NCI-H446 treated with DMSO at 0.1 percent for 48 hours (cell line): ENCODE measurements around the gene STXBP3.
"Not testable (repeated sequence)": the region's sequence is repeated elsewhere in the genome, so short reads cannot be mapped to it uniquely, and the experiment has no call there.

Experiments used
- DNase-seq: peaks from one replicate; lab custom pipeline; 2025; lab: John Stamatoyannopoulos, UW

The STXBP3 gene, protein sequence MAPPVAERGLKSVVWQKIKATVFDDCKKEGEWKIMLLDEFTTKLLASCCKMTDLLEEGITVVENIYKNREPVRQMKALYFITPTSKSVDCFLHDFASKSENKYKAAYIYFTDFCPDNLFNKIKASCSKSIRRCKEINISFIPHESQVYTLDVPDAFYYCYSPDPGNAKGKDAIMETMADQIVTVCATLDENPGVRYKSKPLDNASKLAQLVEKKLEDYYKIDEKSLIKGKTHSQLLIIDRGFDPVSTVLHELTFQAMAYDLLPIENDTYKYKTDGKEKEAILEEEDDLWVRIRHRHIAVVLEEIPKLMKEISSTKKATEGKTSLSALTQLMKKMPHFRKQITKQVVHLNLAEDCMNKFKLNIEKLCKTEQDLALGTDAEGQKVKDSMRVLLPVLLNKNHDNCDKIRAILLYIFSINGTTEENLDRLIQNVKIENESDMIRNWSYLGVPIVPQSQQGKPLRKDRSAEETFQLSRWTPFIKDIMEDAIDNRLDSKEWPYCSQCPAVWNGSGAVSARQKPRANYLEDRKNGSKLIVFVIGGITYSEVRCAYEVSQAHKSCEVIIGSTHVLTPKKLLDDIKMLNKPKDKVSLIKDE

DNA sequence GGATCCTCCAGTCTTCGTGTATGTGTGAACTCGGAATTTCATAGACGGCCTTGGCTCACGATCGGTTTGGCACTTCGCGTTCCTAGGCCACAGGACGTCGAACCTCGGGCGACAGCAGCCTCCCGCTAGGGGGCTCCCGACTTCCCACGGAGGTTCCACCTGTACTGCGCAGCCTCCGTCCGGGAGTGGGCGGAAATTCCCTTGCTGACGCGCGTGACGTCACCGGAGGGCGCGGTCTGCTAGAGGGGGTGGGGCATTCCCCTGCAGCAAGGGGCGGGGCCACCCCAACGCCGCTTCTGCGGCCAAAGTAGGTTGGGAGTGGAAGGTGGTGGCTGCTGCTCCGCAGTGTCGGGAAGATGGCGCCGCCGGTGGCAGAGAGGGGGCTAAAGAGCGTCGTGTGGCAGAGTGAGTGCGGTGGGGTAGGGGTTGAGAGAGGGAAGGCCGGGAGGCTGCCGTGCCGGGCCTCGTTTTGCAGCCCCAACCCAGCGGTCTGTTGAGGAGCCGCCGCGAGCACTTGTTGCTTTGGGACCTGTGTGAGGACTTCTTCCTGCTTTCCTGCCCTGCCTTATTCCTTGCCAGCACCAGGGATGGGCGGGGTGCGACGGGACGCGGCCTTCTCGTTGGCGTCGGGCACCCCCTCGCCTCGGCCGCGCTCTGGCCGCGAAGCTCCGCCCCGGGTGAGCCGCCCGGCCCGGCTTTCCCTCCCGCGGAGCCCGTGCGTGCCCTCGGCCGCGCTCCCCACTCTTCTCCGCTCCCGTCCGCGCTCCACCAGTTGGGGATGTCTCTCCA, at the start of gene STXBP3:
Gene STXBP3, plus strand, starts transcription at position 293 of the 789 bp plus-strand sequence. Its CDS starts 64 bp downstream, at position 357.
- peak; percentile 97 for DNase-seq

DNA sequence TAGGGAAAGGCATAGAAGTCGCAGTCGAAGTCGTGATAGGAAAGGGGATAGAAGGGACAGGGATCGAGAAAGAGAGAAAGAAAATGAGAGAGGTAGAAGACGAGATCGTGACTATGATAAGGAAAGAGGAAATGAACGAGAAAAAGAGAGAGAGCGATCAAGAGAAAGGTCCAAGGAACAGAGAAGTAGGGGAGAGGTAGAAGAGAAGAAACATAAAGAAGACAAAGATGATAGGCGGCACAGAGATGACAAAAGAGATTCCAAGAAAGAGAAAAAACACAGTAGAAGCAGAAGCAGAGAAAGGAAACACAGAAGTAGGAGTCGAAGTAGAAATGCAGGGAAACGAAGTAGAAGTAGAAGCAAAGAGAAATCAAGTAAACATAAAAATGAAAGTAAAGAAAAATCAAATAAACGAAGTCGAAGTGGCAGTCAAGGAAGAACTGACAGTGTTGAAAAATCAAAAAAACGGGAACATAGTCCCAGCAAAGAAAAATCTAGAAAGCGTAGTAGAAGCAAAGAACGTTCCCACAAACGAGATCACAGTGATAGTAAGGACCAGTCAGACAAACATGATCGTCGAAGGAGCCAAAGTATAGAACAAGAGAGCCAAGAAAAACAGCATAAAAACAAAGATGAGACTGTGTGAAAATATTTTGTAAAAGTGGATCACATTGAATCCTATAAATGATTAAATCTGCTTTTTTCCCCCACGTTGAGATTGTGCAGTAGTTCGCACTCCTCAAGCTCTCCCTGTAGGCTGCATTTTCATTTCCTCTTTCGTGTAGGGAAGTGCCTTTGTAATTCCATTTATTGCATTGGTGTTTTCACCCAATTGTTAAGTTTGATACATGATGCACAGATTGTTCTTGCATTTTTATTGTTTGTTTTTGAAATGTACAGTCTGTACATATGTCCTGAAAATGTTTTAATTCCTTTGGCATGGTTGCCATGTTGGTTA, 46.8 kb upstream of the STXBP3 start:
- no peak for DNase-seq

DNA sequence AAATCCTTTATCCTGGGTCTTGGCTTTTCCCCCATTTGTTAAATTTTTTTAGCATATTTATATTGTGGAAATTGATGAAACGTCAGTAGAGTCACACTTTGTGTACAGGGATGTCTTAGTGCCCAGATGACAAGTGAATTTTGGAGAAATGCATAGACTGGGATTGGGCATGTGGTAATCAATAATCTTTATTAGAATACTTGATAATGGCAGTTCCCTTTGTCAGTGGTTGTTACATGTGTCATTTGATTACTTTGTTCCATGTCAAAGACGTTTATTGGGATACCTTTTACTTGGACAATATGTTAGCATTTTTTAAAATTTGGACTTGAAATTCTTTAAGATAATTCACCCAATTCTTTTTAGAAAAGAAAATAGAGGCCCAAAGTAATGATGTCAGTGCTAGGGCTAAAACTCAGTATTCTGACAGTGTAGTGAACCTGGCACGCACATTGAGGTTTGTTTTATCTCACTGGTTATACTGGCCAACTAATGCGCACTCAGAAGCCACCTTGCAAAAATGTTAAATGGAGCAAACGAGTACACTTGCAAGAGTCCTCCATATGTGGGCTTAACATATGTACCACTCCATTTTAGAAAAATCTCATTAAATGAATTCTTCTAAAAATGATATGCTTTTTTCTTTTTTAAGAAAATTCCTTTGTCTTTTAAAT, 45.2 kb upstream of the STXBP3 start:
- no peak for DNase-seq

DNA sequence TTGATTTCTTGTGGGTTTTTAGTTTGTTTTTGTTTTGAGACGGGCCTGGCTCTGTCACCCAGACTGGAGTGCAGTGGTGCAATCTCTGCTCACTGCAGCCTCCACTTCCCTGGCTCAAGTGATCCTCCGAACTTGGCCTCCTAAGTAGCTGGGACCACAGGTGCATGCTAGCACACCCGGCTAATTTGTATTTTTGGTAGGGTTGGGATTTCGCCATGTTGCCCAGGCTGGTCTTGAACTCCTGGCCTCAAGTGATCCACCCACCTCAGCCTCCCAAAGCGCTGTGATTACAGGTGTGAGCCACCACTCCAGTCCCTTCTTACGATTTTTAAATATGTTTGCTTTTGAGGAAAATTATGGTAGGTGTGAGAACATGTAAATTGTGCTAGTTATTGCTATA, 44.4 kb upstream of the STXBP3 start:
- not testable (repeated sequence) for DNase-seq

DNA sequence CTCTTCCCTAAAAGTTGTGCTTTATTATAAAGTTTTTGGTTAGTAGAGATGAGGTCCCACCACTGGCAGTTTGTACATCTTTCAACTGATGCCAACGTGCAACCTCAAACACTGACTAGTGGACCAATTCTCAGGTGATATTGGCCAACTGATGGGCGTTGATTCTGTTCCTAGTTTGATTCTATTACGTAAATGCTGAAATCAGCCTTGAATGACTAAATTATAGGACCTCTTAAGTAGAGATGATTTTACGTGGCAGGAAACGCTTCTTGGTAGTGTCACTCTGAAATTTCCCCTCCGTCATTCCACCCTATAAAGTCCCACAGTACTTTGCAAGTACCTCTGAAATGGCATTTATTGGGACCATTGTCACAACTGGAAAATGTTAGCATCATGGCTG, 42.5 kb upstream of the STXBP3 start:
- no peak for DNase-seq

DNA sequence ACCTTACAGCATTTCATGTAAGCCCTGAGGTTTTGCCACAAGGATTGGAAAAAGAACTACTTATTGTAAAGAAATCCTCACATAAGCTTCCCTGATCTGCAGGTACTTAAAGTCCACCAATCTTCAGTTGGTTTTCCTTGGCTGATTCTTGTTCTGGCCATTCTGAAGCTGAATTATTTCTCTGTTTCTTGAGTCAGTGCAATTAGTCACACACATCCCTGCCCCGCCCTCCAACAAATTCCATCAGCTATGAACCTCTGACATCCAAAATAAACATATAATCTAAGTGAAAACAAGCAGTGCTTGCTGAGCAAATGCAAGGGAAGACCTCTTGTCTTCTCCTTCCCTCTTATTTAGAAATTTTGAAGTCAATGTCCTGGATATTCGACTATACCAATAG, 42.0 kb upstream of the STXBP3 start:
- DNase-seq, result no peak

DNA sequence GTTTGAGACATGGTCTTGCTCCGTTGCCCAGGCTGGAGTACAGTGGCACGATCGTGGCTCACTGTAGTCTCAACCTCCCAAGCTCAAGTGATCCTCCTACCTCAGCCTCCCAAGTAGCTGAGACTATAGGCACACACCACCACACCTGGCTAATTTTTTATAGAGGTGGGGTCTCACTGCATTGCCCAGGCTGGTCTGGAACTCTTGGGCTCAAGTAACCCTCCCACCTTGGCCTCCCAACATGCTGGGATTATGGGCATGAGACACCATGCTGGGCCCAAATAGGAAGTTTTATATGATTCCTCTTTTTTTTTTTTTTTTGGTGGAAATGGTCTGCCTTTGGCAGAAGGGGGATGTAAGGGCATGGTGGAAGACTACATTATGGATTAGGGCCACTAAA, 39.8 kb upstream of the STXBP3 start:
- DNase-seq, result no peak

DNA sequence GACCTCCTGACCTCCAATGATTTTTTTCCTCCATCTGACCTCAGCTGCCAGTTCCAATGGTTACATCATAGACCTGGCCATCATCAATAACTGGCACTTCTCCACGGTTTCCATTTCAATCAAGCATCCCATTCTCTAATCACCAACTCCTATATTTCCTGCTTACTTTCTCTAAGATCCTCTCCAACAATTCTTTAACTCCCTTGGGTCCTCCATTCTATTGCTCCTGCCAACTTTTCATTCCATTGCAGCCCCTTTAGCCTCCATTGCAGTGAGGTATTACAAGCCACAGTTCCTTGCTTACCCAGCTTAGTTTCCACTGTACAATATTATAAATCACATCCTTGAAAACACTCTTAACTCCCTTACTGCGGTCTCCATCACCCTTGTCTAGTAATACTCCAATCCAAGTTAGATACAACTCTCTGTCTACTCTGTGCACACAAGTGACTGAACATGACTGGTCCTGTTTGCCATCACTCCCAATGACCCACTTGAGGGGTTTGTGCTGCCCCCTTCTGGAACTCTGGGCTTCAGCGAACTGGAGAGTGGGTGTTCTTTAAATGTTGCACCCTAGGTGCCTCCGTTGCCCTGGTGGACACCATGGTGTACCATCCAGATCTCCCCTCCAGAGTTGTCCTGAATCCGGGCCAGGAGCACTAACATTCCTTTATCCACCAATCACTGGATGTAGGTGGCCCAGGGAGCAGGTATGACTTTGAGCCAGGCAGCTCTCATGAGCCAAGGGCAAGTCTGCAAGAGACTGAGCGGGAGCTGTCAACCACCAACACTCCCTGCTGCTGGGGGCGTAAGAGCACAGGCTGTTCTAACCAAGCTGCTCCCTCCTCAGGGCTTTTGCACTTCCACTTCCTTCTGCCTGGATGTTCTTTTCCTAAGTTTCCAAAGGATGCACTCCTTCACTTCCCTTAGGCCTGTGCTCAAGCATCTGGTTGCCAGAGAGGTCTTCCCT, 37.5 kb upstream of the STXBP3 start:
- DNase-seq, result no peak

DNA sequence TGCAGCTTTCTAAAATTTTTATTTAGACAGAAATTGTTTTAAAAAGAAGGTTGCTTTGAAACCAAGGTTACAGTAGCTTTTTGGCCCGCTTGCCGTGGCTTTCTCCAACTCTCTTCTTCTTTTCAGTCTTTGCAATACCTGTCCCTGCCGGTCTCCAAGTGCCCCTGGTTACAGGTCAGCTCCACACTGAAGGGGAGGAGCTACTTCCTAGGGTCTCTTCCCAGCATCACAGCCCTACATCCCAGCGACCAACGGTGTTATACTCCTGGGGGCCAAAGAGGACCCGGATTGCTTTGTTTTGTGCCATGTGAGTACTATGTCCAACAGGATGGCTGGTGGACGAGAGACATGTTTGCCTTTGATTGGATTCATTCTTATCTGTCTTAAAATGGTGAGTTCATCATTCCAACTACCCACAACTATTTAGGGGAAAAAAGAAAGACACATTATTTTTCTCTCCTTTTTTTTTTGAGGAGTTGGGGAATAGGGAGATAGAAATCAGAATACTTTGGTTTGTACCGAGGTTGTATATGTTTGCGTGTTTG, 33.8 kb upstream of the STXBP3 start, which contains the start of gene FNDC7:
Gene FNDC7, plus strand, starts transcription at position 303 of the 545 bp plus-strand sequence. Its CDS starts 26 bp downstream, at position 329.
- no peak for DNase-seq

DNA sequence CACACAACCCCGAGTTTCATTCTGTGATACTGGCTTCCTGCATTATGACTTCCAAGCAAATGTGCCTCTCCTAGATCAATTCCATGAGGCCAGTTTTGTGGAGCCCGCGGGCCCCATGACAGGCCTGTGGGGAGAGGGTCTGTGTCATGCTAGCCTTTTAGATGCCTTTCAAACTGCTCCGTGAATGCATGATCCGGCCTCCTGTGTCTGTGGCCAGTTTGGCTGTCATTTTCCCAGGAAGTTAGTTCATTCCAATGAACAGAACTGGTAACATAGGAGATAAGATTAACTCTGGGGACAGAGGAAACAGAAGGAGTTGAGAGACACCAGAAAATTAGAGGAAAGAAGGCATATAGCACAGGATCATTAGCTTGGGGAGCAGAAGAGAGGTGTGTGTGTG, 30.5 kb upstream of the STXBP3 start:
- no peak for DNase-seq

DNA sequence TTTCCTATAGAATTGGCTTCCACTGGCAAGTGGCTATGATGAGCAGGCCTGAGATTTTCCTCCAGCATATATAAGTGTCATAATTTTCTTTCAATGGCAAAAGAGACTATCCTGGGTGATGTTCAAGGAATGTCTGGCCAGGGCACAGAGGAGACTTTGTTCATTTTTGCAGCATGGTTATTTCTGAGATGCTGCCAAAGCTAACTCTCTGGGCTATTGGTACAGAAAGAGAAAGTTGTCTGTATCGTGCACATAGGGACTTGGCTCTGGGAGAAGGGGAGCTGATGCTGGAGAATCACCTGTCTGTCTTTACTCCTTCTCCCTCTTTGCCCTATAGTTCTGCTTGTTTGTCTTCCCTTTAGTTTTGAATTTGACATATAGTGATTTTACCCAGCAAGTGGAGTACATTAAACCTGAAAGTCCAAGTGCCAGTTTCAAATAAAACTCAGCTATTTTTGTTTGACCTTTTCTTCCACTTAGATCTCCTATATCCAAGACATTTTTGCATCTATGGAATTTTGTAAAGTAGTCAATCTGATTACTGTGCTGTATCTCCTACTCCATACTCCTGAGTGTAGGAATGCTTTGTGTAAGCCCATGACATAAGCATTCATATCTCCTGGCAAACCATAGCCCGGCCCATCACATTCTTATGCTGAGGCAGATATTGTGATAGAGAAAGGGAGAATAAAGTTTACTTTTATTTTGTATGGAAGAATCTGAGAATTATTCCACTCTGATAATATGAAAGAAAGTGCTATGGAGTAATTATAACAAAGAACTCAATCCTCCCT, 29.8 kb upstream of the STXBP3 start:
- no peak for DNase-seq

DNA sequence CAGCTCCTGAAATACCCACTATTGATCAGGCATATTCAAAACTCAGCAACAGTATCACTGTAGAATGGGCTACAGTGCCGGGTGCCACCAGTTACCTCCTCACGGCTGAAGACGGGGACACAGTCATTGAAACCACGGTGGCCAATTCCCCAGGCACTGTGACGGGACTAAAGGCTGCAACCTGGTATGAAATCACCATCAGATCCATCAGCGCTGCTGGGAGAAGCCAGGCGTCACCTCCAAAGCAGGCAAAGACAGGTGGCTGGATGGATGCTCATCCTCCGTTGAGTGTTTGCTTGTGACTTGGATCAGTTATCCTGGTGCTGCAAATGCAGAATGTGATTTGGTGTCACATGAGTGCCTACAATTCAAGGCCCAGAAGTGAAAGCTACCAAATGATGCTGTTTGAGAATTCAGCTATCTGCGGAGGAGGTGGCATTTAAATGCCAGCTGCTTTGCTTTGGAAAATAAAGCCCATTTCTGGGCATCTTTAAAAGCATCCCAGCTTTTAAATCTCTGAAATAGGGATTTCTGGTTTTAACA, 28.6 kb upstream of the STXBP3 start:
- no peak for DNase-seq

DNA sequence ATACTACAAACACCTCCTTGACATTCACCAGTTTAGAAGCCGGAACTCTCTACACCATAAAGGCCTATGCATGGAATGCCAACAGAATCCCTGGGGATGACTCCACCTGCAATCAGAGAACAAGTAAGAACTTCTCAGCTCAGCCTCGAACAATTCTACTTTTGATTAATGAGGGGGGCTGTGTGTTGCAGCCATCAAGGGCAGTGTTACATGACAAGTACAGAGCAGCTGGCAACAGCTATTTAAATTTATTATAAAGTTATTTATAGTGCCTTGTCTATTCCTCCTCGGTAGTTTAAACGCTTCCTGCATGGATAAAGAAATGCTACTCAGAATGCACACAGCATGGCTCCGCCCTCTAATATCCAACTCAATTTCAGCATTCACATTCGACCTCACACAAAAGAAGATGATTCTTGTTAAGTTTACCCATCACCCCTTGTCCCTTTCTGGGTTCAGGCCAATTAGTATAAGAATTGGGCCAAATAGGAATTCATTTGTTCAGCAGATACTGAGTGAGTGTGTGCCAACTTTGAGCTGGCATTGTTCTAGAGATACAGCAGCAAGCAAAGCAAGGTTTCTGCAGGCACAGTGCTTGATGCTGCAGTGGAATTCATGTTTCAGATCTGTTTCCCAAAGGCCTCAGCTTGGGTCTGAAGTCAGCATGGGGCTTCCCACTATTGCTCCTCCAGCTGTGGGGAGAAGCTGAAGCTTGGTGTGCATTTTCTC, 27.4 kb upstream of the STXBP3 start:
- no peak for DNase-seq

DNA sequence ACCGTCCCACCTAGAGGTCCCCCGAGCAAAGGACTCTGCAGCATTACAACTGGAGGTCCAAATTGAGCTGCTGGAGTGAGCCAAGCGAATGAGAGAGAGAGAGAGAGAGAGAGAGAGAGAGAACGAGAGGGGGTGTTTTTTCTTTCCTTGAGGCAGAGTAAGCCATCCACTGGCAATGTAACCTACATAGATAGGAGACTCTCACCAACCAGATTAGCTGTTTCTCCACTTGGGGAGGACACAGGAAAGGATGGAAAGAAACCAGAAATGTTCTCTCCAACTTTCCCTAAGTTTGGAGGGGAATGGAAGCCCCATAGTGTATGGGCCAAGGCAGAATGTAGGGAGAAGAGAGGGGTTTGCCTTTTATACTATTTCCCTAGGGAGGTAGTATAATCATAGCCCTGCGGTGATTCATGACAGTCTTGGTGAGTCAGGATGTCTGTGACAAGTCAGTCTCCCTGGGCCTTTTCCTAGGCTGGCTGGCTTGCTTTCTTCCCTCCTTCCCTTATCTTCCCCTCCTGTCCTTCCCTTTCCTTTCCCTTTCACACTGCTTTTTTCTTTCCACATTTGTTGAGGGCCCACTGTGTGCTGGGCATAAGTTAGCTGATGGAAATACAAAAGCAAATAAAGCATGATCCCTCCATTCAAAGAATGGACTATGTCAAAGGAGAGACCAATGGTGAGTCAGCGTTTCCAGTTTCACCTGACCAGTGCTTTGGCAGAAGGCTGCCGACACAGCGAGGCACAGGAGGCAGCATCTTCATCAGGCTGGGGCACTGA, 26.6 kb upstream of the STXBP3 start:
- DNase-seq, result no peak

DNA sequence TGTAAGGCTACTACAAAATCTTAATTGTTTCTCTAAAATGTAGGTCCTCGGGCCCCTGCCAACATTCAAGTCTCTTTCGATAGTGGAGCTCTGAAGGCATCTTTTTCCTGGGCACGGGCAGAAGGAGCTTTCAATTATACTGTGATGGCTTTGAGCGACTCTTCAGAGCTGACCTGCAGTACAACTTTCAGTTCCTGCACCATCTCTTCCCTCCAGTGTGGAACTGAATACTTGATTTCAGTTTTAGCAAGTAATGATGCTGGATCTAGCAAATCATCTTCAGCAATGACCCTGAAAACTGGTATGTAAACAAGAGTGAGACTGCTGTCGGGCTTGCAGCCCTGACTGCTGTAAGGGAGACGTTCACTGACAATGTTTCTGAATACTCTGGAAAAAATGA, 24.2 kb upstream of the STXBP3 start:
- DNase-seq, result no peak

DNA sequence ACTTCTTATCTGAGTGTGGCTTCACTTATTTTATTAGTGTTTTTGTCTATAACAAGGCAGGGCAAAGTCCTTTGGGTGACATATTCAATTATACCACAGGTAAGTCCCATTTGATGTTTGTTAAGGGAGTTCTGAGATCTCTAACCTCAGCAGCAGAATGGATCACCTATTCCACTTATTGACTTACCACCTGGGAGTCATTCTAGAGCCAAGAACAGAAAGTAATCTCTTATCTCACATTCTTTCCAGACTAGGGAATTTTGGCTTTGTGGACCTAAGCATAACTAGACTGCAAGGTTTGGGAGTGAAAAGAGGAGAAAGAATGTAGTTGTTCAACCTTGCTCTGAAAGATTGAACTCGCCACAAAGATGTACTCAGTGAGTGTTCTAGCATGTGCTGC, 20.6 kb upstream of the STXBP3 start:
- DNase-seq, result no peak
